ENCODE measurements around the gene RGS6. TPM values are rescaled to one million over a fixed set of nuclear protein-coding genes. Genes with fewer than 3 reads are reported as not detected.

RGS6 gene
- total RNA-seq, 1 donor from 2014 or later = 2.5 TPM

GRCh38 chr14:72499746-72500145 lies 567.5 kb downstream of the RGS6 start:
- Mint-ChIP-seq H3K9me3 (peaks cover 17% of the 10 kb centered on the region), H3K36me3 (ENCODE audit: low read depth) (peaks cover 11% of the 10 kb centered on the region), H3K27me3 (peaks cover 25% of the 10 kb centered on the region), H3K4me3 (no peak overlapping the region), H3K27ac (no peak overlapping the region), H3K4me1 (peaks cover 4% of the 10 kb centered on the region)
- no peak for DNase-seq
- intact Hi-C loops (cut with micrococcal nuclease) = no loop called here

DNA sequence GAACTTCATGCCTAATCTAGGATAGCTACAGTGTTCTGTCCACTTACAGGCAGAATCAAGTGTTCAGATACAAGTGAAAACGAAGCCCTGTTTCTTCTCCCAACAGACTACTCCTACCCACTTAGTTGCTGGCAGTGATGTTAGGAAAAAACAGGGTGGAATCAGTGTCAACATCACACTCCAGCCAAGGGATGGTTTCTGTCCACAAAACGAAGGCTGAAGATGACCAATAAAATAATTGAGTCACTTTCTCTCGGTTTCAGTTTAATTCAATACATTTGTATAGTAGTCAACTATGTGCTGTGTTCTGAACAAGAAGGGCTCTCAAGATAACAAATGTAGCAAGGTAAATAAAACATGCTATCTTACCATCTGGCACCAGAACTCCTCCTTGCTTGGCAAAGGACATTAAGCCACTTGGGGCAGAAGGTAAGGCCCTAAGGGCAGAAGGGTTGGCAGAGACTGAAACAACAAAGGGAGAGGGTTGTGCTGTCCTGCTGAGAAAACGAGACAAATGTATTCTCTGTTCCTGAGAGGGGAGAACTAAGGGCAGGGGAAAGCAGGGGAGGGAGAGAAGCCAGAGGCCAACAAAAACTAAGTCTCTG lies 568.1 kb downstream of the RGS6 start:
- DNase-seq = no peak
- Mint-ChIP-seq H3K4me3 (no peak overlapping the region), H3K27me3 (peaks cover 20% of the 10 kb centered on the region), H3K36me3 (ENCODE audit: low read depth) (peaks cover 10% of the 10 kb centered on the region), H3K27ac (no peak overlapping the region), H3K9me3 (peaks cover 12% of the 10 kb centered on the region), H3K4me1 (peaks cover 3% of the 10 kb centered on the region)
- intact Hi-C loops (cut with micrococcal nuclease) = no loop called here

GRCh38 chr14:72501439-72501838 lies 569.2 kb downstream of the RGS6 start:
- H3K27me3 Mint-ChIP-seq = peaks cover 16% of the 10 kb centered on the region

GRCh38 chr14:72503271-72503670 lies 571.0 kb downstream of the RGS6 start:
- peaks cover 9% of the 10 kb centered on the region for H3K9me3 Mint-ChIP-seq
- intact Hi-C loops (cut with micrococcal nuclease) = no loop called here
- H3K36me3 Mint-ChIP-seq (ENCODE audit: low read depth) = peaks cover 9% of the 10 kb centered on the region
- peaks cover 10% of the 10 kb centered on the region for H3K27me3 Mint-ChIP-seq
- peaks cover 2% of the 10 kb centered on the region for H3K4me1 Mint-ChIP-seq
- no peak for DNase-seq
- no peak overlapping the region for H3K4me3 Mint-ChIP-seq
- no peak overlapping the region for H3K27ac Mint-ChIP-seq

More at GRCh38 chr14:72501439-72501838, 569.2 kb downstream of the RGS6 start:
- H3K36me3 Mint-ChIP-seq (ENCODE audit: low read depth) = peaks cover 9% of the 10 kb centered on the region
- intact Hi-C loops (cut with micrococcal nuclease) = no loop called here
- H3K4me3 Mint-ChIP-seq = no peak overlapping the region
- DNase-seq = no peak
- H3K9me3 Mint-ChIP-seq = peaks cover 9% of the 10 kb centered on the region
- H3K4me1 Mint-ChIP-seq = peaks cover 2% of the 10 kb centered on the region
- no peak overlapping the region for H3K27ac Mint-ChIP-seq

GRCh38 chr14:72503696-72504368 lies 571.6 kb downstream of the RGS6 start:
- intact Hi-C loops (cut with micrococcal nuclease) = no loop called here

GRCh38 chr14:72510566-72510965 lies 578.3 kb downstream of the RGS6 start:
- intact Hi-C loops (cut with micrococcal nuclease) = loop anchor here (10.0 kb wide), 2 partner anchors 304 to 954 kb away; no protein-coding TSS in a partner anchor
- Mint-ChIP-seq H3K36me3 (ENCODE audit: low read depth) (no peaks in the 10 kb centered on the region), H3K4me1 (peaks cover 24% of the 10 kb centered on the region), H3K27me3 (peaks cover 13% of the 10 kb centered on the region), H3K9me3 (no peaks in the 10 kb centered on the region), H3K27ac (no peak overlapping the region), H3K4me3 (no peak overlapping the region)
- DNase-seq = no peak

More at GRCh38 chr14:72503696-72504368, 571.6 kb downstream of the RGS6 start:
- H3K9me3 Mint-ChIP-seq = peaks cover 9% of the 10 kb centered on the region
- peaks cover 10% of the 10 kb centered on the region for H3K27me3 Mint-ChIP-seq
- H3K4me1 Mint-ChIP-seq = peaks cover 2% of the 10 kb centered on the region
- no peak overlapping the region for H3K4me3 Mint-ChIP-seq
- no peak for DNase-seq
- no peak overlapping the region for H3K27ac Mint-ChIP-seq
- peaks cover 9% of the 10 kb centered on the region for H3K36me3 Mint-ChIP-seq (ENCODE audit: low read depth)

GRCh38 chr14:72512281-72512680 lies 580.1 kb downstream of the RGS6 start:
- Mint-ChIP-seq H3K4me1 (peaks cover 37% of the 10 kb centered on the region), H3K27ac (no peak overlapping the region)
- intact Hi-C loops (cut with micrococcal nuclease) = loop anchor here (10.0 kb wide), 2 partner anchors 303 to 953 kb away; no protein-coding TSS in a partner anchor

DNA sequence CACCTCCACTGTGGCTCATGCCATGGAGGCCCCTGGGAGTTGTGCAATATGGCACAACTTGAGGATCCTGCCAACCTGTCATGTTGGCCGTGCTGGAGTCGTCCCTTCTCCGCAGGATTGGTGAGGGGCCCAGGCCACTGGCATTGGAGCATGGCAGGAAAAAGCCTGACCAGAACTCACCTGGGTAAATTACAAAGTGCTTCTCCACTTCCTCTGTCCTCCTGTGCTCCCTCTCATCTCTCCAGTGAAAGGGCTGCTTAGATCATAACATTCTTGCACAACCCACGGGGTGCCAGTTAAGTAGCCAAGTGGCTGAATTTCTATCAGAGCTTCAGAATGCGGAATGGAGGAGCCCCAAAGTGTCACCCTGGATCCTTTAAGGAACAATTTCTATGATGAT lies 580.7 kb downstream of the RGS6 start:
- Mint-ChIP-seq H3K4me1 (peaks cover 43% of the 10 kb centered on the region), H3K9me3 (no peaks in the 10 kb centered on the region), H3K36me3 (ENCODE audit: low read depth) (no peaks in the 10 kb centered on the region), H3K4me3 (no peak overlapping the region), H3K27me3 (peaks cover 13% of the 10 kb centered on the region), H3K27ac (no peak overlapping the region)
- DNase-seq = no peak
- intact Hi-C loops (cut with micrococcal nuclease) = loop anchor here (10.0 kb wide), 2 partner anchors 302 to 952 kb away; no protein-coding TSS in a partner anchor

More at GRCh38 chr14:72512281-72512680, 580.1 kb downstream of the RGS6 start:
- H3K9me3 Mint-ChIP-seq = no peaks in the 10 kb centered on the region
- DNase-seq = no peak
- H3K27me3 Mint-ChIP-seq = peaks cover 13% of the 10 kb centered on the region
- no peaks in the 10 kb centered on the region for H3K36me3 Mint-ChIP-seq (ENCODE audit: low read depth)
- H3K4me3 Mint-ChIP-seq = no peak overlapping the region

- H3K27ac Mint-ChIP-seq = no peak overlapping the region
- intact Hi-C loops (cut with micrococcal nuclease) = loop anchor here (10.0 kb wide), 2 partner anchors 301 to 951 kb away; no protein-coding TSS in a partner anchor
- H3K4me3 Mint-ChIP-seq = no peak overlapping the region
- H3K4me1 Mint-ChIP-seq = peaks cover 47% of the 10 kb centered on the region
- H3K9me3 Mint-ChIP-seq = no peaks in the 10 kb centered on the region
- H3K27me3 Mint-ChIP-seq = peaks cover 13% of the 10 kb centered on the region
- no peaks in the 10 kb centered on the region for H3K36me3 Mint-ChIP-seq (ENCODE audit: low read depth)
- DNase-seq = no peak
Measured at GRCh38 chr14:72513346-72513745, 581.1 kb downstream of the RGS6 start.

GRCh38 chr14:72513965-72514659 lies 581.9 kb downstream of the RGS6 start:
- intact Hi-C loops (cut with micrococcal nuclease) = loop anchor here (10.0 kb wide), 2 partner anchors 301 to 951 kb away; no protein-coding TSS in a partner anchor
- peaks cover 13% of the 10 kb centered on the region for H3K27me3 Mint-ChIP-seq
- H3K4me1 Mint-ChIP-seq = peaks cover 54% of the 10 kb centered on the region
- peak; percentile 72 for DNase-seq
- H3K27ac Mint-ChIP-seq = no peak overlapping the region
- no peaks in the 10 kb centered on the region for H3K9me3 Mint-ChIP-seq
- no peak overlapping the region for H3K4me3 Mint-ChIP-seq
- H3K36me3 Mint-ChIP-seq (ENCODE audit: low read depth) = no peaks in the 10 kb centered on the region

- intact Hi-C loops (cut with micrococcal nuclease) = loop anchor here (5.0 to 10.0 kb wide), 5 partner anchors 153 to 950 kb away; no protein-coding TSS in a partner anchor
- Mint-ChIP-seq H3K27me3 (peaks cover 9% of the 10 kb centered on the region), H3K4me3 (no peak overlapping the region), H3K4me1 (peaks cover 59% of the 10 kb centered on the region), H3K36me3 (ENCODE audit: low read depth) (peaks cover 2% of the 10 kb centered on the region), H3K9me3 (no peaks in the 10 kb centered on the region), H3K27ac (no peak overlapping the region)
- DNase-seq = no peak
Measured at GRCh38 chr14:72514660-72515025, 582.4 kb downstream of the RGS6 start.

GRCh38 chr14:72515779-72516770 lies 583.8 kb downstream of the RGS6 start:
- Mint-ChIP-seq H3K36me3 (ENCODE audit: low read depth) (peaks cover 10% of the 10 kb centered on the region), H3K9me3 (no peaks in the 10 kb centered on the region), H3K4me1 (peaks cover 73% of the 10 kb centered on the region), H3K27me3 (peaks cover 5% of the 10 kb centered on the region), H3K4me3 (no peak overlapping the region), H3K27ac (no peak overlapping the region)
- DNase-seq = no peak
- intact Hi-C loops (cut with micrococcal nuclease) = loop anchor here (5.0 to 10.0 kb wide), 5 partner anchors 151 to 949 kb away; no protein-coding TSS in a partner anchor

All from activated CD4-positive, alpha-beta T cell treated with anti-CD3 and anti-CD28 coated beads, Interleukin-2, amount 10 ng/mL, durations not matched to agents 24 days and 14 days (primary cell).